GM18873 (cell line): ENCODE measurements around the gene WWP2.

Experiments
- ATAC-seq: cut with Tn5 transposase; IDR thresholded peaks from one replicate; pipeline ENCODE4 v1.9.1; 2021; ENCODE audit warnings: mild to moderate bottlenecking, moderate library complexity, moderate number of reproducible peaks; ENCODE audit not compliant: unreplicated experiment, low FRiP score

WWP2 gene

GRCh38 chr16:69922200-69922599 lies 160.1 kb downstream of the WWP2 start:
- no peak for ATAC-seq

GRCh38 chr16:69924041-69924775 lies 162.1 kb downstream of the WWP2 start:
- no peak for ATAC-seq

- ATAC-seq = no peak
Measured at GRCh38 chr16:69924777-69925191, 162.7 kb downstream of the WWP2 start.

- ATAC-seq = no peak
Measured at GRCh38 chr16:69925311-69925710, 163.2 kb downstream of the WWP2 start.

- no peak for ATAC-seq
Measured at GRCh38 chr16:69926241-69926640, 164.1 kb downstream of the WWP2 start.

- no peak for ATAC-seq
Measured at GRCh38 chr16:69927056-69927757, 165.1 kb downstream of the WWP2 start.

- ATAC-seq = no peak
Measured at GRCh38 chr16:69928856-69929400, 166.8 kb downstream of the WWP2 start.

GRCh38 chr16:69929480-69929879 lies 167.3 kb downstream of the WWP2 start:
- ATAC-seq = no peak

- no peak for ATAC-seq
Measured at GRCh38 chr16:69930117-69930776, 168.1 kb downstream of the WWP2 start.

- ATAC-seq = no peak
Measured at GRCh38 chr16:69931631-69932030, 169.5 kb downstream of the WWP2 start.

- no peak for ATAC-seq
Measured at GRCh38 chr16:69932228-69932627, 170.1 kb downstream of the WWP2 start.

- ATAC-seq = no peak
Measured at GRCh38 chr16:69932691-69933392, 170.7 kb downstream of the WWP2 start.

GRCh38 chr16:69934044-69934443 lies 171.9 kb downstream of the WWP2 start:
- no peak for ATAC-seq

- ATAC-seq = no peak
Measured at GRCh38 chr16:69934751-69935150, 172.6 kb downstream of the WWP2 start.

GRCh38 chr16:69935278-69935711 lies 173.2 kb downstream of the WWP2 start:
- no peak for ATAC-seq

- no peak for ATAC-seq
Measured at GRCh38 chr16:69935740-69936139, 173.6 kb downstream of the WWP2 start.

- ATAC-seq = no peak
Measured at GRCh38 chr16:69936252-69936651, 174.1 kb downstream of the WWP2 start.

GRCh38 chr16:69936751-69937211 lies 174.6 kb downstream of the WWP2 start:
- ATAC-seq = no peak

GRCh38 chr16:69937465-69937951 lies 175.4 kb downstream of the WWP2 start:
- no peak for ATAC-seq
